ENCODE measurements around the gene BCAS3.

DNA sequence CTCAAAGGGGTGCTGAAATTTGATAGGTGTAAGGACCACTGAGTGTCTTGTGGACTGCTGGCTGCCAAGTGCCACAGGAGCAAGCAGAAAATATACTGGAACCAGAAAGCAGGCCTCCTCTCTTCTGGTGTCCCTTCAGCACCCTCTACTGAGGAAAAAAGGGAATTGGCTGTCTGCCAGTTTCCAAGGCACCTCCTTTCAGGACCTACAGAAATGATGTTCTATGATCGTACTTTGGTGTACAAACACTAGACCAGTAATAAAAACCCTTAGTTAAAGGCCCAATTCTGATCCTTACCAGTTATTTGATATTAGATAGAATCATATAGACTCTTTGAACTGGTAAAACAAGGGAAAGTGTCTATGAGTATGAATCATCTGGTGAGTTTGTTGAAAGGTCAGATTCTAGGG lies 35.8 kb upstream of the BCAS3 start:
- TF ChIP-seq EZH2phosphoT487 (IDR thresholded peaks at IDR 0.05; ENCODE audit: borderline replicate concordance, low read length) (no peak), CTCF (IDR thresholded peaks at IDR 0.05; ENCODE audit: low read depth, low read length, poor library complexity, severe bottlenecking) (peak; percentile 57)

All from DOHH2 (cell line).